ENCODE measurements around the gene TMPO.

The TMPO gene

GRCh38 chr12:98515287-98516110 is at the start of gene TMPO (continued):
- TF ChIP-seq ATF2 (tag by site-specific recombination; IDR thresholded peaks at IDR 0.05; ENCODE audit: low read depth) (no peak), MEIS1 (CRISPR knock-in tag; IDR thresholded peaks at IDR 0.05; ENCODE audit: borderline replicate concordance) (no peak), ZFP41 (tag by site-specific recombination; IDR thresholded peaks at IDR 0.05; ENCODE audit: borderline replicate concordance) (no peak), ZNF76 (tag by site-specific recombination; IDR thresholded peaks at IDR 0.05; ENCODE audit: borderline replicate concordance, low read depth) (peak; percentile 30; the same call in 1 of the 2 replicates), ZNF843 (tag by site-specific recombination; IDR thresholded peaks at IDR 0.05) (no peak), ZNF16 (tag by site-specific recombination; IDR thresholded peaks at IDR 0.05; ENCODE audit: low read depth) (no peak), ZNF549 (tag by site-specific recombination; IDR thresholded peaks at IDR 0.05) (no peak), ZNF366 (tag by site-specific recombination; conservative IDR thresholded peaks at IDR 0.05) (0 out of 2 replicates have a peak, but pooled peaks have one; percentile 21), ZNF248 (tag by site-specific recombination; IDR thresholded peaks at IDR 0.05) (no peak), ZNF776 (tag by site-specific recombination; IDR thresholded peaks at IDR 0.05; ENCODE audit: borderline replicate concordance) (no peak), GLIS2 (tag by site-specific recombination; IDR thresholded peaks at IDR 0.05) (no peak; the same call in 1 of the 2 replicates), ZNF513 (tag by site-specific recombination; IDR thresholded peaks at IDR 0.05) (no peak), SP7 (tag by site-specific recombination; IDR thresholded peaks at IDR 0.05) (peak; percentile 40; the same call in 1 of the 2 replicates), ZNF26 (tag by site-specific recombination; IDR thresholded peaks at IDR 0.05) (no peak), ZNF792 (tag by site-specific recombination; IDR thresholded peaks at IDR 0.05) (no peak), REST (tag by site-specific recombination; IDR thresholded peaks at IDR 0.05) (no peak), PRDM4 (tag by site-specific recombination; IDR thresholded peaks at IDR 0.05) (no peak), EGR2 (tag by site-specific recombination; IDR thresholded peaks at IDR 0.05; ENCODE audit: low read depth) (peak; percentile 94)
- TF ChIP-seq, protein P1, sequence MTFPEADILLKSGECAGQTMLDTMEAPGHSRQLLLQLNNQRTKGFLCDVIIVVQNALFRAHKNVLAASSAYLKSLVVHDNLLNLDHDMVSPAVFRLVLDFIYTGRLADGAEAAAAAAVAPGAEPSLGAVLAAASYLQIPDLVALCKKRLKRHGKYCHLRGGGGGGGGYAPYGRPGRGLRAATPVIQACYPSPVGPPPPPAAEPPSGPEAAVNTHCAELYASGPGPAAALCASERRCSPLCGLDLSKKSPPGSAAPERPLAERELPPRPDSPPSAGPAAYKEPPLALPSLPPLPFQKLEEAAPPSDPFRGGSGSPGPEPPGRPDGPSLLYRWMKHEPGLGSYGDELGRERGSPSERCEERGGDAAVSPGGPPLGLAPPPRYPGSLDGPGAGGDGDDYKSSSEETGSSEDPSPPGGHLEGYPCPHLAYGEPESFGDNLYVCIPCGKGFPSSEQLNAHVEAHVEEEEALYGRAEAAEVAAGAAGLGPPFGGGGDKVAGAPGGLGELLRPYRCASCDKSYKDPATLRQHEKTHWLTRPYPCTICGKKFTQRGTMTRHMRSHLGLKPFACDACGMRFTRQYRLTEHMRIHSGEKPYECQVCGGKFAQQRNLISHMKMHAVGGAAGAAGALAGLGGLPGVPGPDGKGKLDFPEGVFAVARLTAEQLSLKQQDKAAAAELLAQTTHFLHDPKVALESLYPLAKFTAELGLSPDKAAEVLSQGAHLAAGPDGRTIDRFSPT (tag by site-specific recombination; IDR thresholded peaks at IDR 0.05), result no peak
- TF ChIP-seq, protein P2, sequence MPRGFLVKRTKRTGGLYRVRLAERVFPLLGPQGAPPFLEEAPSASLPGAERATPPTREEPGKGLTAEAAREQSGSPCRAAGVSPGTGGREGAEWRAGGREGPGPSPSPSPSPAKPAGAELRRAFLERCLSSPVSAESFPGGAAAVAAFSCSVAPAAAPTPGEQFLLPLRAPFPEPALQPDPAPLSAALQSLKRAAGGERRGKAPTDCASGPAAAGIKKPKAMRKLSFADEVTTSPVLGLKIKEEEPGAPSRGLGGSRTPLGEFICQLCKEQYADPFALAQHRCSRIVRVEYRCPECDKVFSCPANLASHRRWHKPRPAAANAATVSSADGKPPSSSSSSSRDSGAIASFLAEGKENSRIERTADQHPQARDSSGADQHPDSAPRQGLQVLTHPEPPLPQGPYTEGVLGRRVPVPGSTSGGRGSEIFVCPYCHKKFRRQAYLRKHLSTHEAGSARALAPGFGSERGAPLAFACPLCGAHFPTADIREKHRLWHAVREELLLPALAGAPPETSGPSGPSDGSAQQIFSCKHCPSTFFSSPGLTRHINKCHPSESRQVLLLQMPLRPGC (tag by site-specific recombination; IDR thresholded peaks at IDR 0.05), result no peak
- TF ChIP-seq, protein P3, sequence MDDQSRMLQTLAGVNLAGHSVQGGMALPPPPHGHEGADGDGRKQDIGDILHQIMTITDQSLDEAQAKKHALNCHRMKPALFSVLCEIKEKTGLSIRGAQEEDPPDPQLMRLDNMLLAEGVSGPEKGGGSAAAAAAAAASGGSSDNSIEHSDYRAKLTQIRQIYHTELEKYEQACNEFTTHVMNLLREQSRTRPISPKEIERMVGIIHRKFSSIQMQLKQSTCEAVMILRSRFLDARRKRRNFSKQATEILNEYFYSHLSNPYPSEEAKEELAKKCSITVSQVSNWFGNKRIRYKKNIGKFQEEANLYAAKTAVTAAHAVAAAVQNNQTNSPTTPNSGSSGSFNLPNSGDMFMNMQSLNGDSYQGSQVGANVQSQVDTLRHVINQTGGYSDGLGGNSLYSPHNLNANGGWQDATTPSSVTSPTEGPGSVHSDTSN (CRISPR knock-in tag; IDR thresholded peaks at IDR 0.05), result 0 out of 2 replicates have a peak, but pooled peaks have one; percentile 11
